H1 (cell line): ENCODE data around the gene ZFHX2. TPM values are rescaled to one million over a fixed set of nuclear protein-coding genes. Genes with fewer than 3 reads are reported as not detected.

Source experiments
- JUND ChIP-seq: IDR thresholded peaks from 2 replicates; pipeline ENCODE4 v1.6.1; 2011; ENCODE audit warnings: mild to moderate bottlenecking, improper control_type of control experiment, low read length
- KDM1A ChIP-seq: fragments of 200-600, 300-600 bp; sonication (generic); IDR thresholded peaks from 2 replicates; pipeline ENCODE4 v1.7.1; 2016; ENCODE audit warnings: mild to moderate bottlenecking, low read length, borderline replicate concordance
- POLR2AphosphoS5 ChIP-seq: IDR thresholded peaks from 2 replicates; pipeline ENCODE4 v1.6.1; 2011; ENCODE audit warnings: low read depth, low read length
- SIN3A ChIP-seq, 2 experiments: IDR thresholded peaks in 1 of 2; conservative IDR thresholded peaks in 1 of 2; 2 replicates each; pipeline ENCODE4 v1.6.1; 2011 to 2012; ENCODE audit warnings: low read length in 2 of 2, improper control_type of control experiment in 1 of 2, low read depth in 1 of 2, mild to moderate bottlenecking in 1 of 2
- YY1 ChIP-seq: IDR thresholded peaks from 2 replicates; pipeline ENCODE4 v1.6.1; 2011; ENCODE audit warnings: low read depth, mild to moderate bottlenecking, low read length
- polyA plus RNA-seq, 7 experiments: library from polyadenylated mRNA; depleted of rRNA in 3 of 7; stranded (reverse) in 5 of 7; unstranded in 2 of 7; fragments of >200 nt in 5 of 7; fragments of 200-250 nt in 2 of 7; gene quantifications; 1 replicate in 5 of 7; 2 replicates in 1 of 7; 4 replicates in 1 of 7; pipeline versions ENCODE4 v1.2.1 to v1.2.3, GENCODE V29; 2011 to 2013; ENCODE audit warnings: missing spikeins in 2 of 7, mixed read lengths in 2 of 7
- total RNA-seq: library from RNA; stranded (reverse); fragmentation: NEBNext Ultra II Directional; extraction: Animal tissue kit (Norgen Biotek cat#: 25700); gene quantifications from 2 replicates; pipeline ENCODE4 v1.2.1, GENCODE V29; 2021
- TF ChIP-seq, protein P1 (sequence below): IDR thresholded peaks from 2 replicates; pipeline ENCODE4 v1.6.1; 2012; ENCODE audit warnings: inconsistent platforms
- TF ChIP-seq, protein P2 (sequence below): IDR thresholded peaks from 2 replicates; pipeline ENCODE4 v1.6.1; 2012; ENCODE audit warnings: inconsistent platforms

The ZFHX2 gene
- total and polyA plus RNA-seq, 2 of the 8 experiments (the other 6 are each of a cell fraction or from before 2014, with no cell fraction given): 2.7 to 27.0 TPM

DNA sequence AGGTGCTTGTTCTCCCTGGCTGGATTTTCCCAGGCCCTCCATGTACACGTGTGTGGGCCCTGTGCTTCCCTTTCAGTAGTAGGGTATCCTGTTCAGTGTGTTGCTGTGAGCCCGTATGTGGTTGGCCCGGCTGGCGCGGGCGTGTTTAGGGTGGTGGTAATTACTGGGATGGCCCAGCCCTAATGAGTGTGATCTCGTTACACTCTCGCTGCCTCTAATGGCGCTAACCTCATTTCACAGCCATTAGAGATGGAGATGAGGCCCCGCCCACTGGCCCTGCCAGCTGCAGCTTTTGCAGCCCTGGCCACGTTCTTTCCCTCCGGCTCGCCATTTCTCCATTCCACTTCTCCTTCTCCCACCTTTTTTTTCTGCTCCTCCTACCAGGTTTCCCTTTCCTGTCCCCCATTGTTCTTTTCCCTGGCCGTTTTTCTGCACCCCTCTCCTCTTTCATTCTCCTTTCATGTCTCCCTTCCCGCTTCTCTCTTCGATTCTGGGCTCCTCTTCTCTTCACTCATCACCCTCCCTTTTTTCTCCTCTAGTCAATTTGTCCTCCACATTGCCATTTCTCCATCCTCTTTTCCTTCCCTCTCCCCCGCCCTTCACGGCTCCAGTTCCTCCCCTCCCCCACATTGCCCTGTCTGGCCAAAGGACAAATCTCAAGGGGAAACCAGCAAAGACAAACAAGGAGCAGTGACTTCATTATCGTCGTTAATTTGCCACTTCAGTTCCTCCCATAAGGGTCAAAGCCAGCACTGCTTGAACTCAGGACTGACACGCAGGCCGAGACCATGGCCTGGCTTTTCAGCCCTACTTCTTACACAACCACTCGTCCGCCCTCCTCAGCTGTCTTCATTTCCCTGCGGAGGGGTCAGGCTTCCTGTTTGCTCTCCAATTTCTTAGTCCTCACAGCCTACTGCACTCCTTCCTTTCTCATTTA, 6.8 kb downstream of the ZFHX2 start (continued):
- 0 out of 4 replicates have a peak, but pooled peaks of 1 of the 2 experiments have one; percentile 33 for TF ChIP-seq SIN3A (conservative IDR thresholded peaks at IDR 0.05 in 1 of 2, IDR thresholded peaks at IDR 0.05 in 1 of 2; ENCODE audit: low read depth in 1 of 2, low read length in 2 of 2)
- TF ChIP-seq YY1: peak; percentile 81
- TF ChIP-seq KDM1A: 0 out of 2 replicates have a peak, but pooled peaks have one; percentile 39
- TF ChIP-seq JUND: no peak
- TF ChIP-seq, protein P1, sequence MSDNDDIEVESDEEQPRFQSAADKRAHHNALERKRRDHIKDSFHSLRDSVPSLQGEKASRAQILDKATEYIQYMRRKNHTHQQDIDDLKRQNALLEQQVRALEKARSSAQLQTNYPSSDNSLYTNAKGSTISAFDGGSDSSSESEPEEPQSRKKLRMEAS: peak; percentile 77
- TF ChIP-seq, protein P2, sequence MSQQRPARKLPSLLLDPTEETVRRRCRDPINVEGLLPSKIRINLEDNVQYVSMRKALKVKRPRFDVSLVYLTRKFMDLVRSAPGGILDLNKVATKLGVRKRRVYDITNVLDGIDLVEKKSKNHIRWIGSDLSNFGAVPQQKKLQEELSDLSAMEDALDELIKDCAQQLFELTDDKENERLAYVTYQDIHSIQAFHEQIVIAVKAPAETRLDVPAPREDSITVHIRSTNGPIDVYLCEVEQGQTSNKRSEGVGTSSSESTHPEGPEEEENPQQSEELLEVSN: peak; percentile 85
- peak; percentile 53; the same call in 1 of the 2 replicates for TF ChIP-seq POLR2AphosphoS5
